HEK293 (cell line): Measurements from ENCODE around the gene EFEMP2.

Experiments
- CTCF ChIA-PET: fragments of 350-600 bp; formaldehyde crosslinking; extraction: SDS; loops from one replicate; lab custom pipeline; 2021; ENCODE audit warnings: antibody characterized with exemption; lab: Yijun Ruan, JAX
- POLR2A ChIA-PET: fragments of 300-600 bp; formaldehyde crosslinking; extraction: SDS; loops from one replicate; lab custom pipeline; 2020; ENCODE audit warnings: antibody characterized with exemption, inconsistent platforms; lab: Yijun Ruan, JAX
- H3K27ac ChIP-seq: fragments of 200-500 bp; sonication (Bioruptor generic); 2 replicates; pipeline ENCODE4 v1.5.1; 2014; ENCODE audit warnings: low read depth, low read length, control low read depth, inconsistent platforms; ENCODE audit errors: extremely low read depth
- H3K36me3 ChIP-seq, 2 experiments: fragments of 200-500 bp in 1 of 2; sonication (Bioruptor generic) in 1 of 2; 1 replicate in 1 of 2; 2 replicates in 1 of 2; pipeline ENCODE4 v1.5.1; 2014 to 2017; ENCODE audit warnings: inconsistent platforms in 2 of 2, low read length in 2 of 2; ENCODE audit not compliant: control insufficient read depth in 2 of 2, insufficient read depth in 1 of 2
- H3K4me1 ChIP-seq: fragments of 200-500 bp; sonication (Bioruptor generic); 2 replicates; pipeline ENCODE4 v1.5.1; 2014; ENCODE audit warnings: mild to moderate bottlenecking, low read length, inconsistent platforms; ENCODE audit not compliant: control insufficient read depth, insufficient read depth
- H3K4me3 ChIP-seq: 2 replicates; pipeline ENCODE4 v1.5.1; 2011; ENCODE audit warnings: low read depth, mild to moderate bottlenecking, control low read depth, low read length, moderate library complexity
- H3K9me3 ChIP-seq: fragments of 200-500 bp; sonication (Bioruptor generic); 2 replicates; pipeline ENCODE4 v1.5.1; 2014; ENCODE audit warnings: low read depth, low read length, inconsistent platforms; ENCODE audit not compliant: control insufficient read depth, insufficient read depth
- GLIS2 ChIP-seq: fragments of 450-650 bp; formaldehyde crosslinking; IDR thresholded peaks from 2 replicates; pipeline ENCODE4 v1.5.1; 2016; ENCODE audit warnings: missing biosample characterization, missing genetic modification characterization
- KLF10 ChIP-seq: fragments of 450-650 bp; IDR thresholded peaks from 2 replicates; pipeline ENCODE4 v1.5.1; 2018; ENCODE audit warnings: missing biosample characterization, mild to moderate bottlenecking, missing genetic modification characterization
- KLF16 ChIP-seq: fragments of 450-650 bp; formaldehyde crosslinking; IDR thresholded peaks from 2 replicates; pipeline ENCODE4 v1.5.1; 2017; ENCODE audit warnings: missing biosample characterization, missing genetic modification characterization
- SALL2 ChIP-seq: fragments of 450-650 bp; formaldehyde crosslinking; IDR thresholded peaks from 2 replicates; pipeline ENCODE4 v1.5.0; 2017; ENCODE audit warnings: missing biosample characterization, mild to moderate bottlenecking, missing genetic modification characterization, borderline replicate concordance
- SP3 ChIP-seq: fragments of 450-650 bp; formaldehyde crosslinking; IDR thresholded peaks from 2 replicates; pipeline ENCODE4 v1.5.1; 2016; ENCODE audit warnings: missing biosample characterization, missing genetic modification characterization
- YY2 ChIP-seq: fragments of 450-650 bp; formaldehyde crosslinking; IDR thresholded peaks from 2 replicates; pipeline ENCODE4 v1.5.1; 2016; ENCODE audit warnings: missing biosample characterization, missing genetic modification characterization
- ZBTB1 ChIP-seq: fragments of 450-650 bp; formaldehyde crosslinking; IDR thresholded peaks from 2 replicates; pipeline ENCODE4 v1.5.1; 2016; ENCODE audit warnings: missing biosample characterization, missing genetic modification characterization
- ZBTB48 ChIP-seq: fragments of 450-650 bp; formaldehyde crosslinking; IDR thresholded peaks from 2 replicates; pipeline ENCODE4 v1.5.1; 2016; ENCODE audit warnings: missing biosample characterization, missing genetic modification characterization
- ZIC2 ChIP-seq: fragments of 450-650 bp; formaldehyde crosslinking; IDR thresholded peaks from 2 replicates; pipeline ENCODE4 v1.5.1; 2016; ENCODE audit warnings: missing biosample characterization, missing genetic modification characterization
- ZNF155 ChIP-seq: fragments of 450-650 bp; formaldehyde crosslinking; IDR thresholded peaks from 2 replicates; pipeline ENCODE4 v1.5.1; 2016; ENCODE audit warnings: missing biosample characterization, missing genetic modification characterization
- ZNF184 ChIP-seq: fragments of 450-650 bp; IDR thresholded peaks from 2 replicates; pipeline ENCODE4 v1.5.1; 2018; ENCODE audit warnings: missing biosample characterization, mild to moderate bottlenecking, missing genetic modification characterization
- ZNF24 ChIP-seq: fragments of 450-650 bp; formaldehyde crosslinking; IDR thresholded peaks from 2 replicates; pipeline ENCODE4 v1.5.1; 2016; ENCODE audit warnings: missing biosample characterization, missing genetic modification characterization
- ZNF248 ChIP-seq: fragments of 450-650 bp; formaldehyde crosslinking; IDR thresholded peaks from 2 replicates; pipeline ENCODE4 v1.5.1; 2017; ENCODE audit warnings: missing biosample characterization, missing genetic modification characterization
- ZNF302 ChIP-seq: fragments of 450-650 bp; formaldehyde crosslinking; IDR thresholded peaks from 2 replicates; pipeline ENCODE4 v1.5.1; 2016; ENCODE audit warnings: missing biosample characterization, missing genetic modification characterization, low read depth
- ZNF585B ChIP-seq: fragments of 450-650 bp; formaldehyde crosslinking; IDR thresholded peaks from 2 replicates; pipeline ENCODE4 v1.5.1; 2016; ENCODE audit warnings: missing biosample characterization, missing genetic modification characterization
- ZNF596 ChIP-seq: fragments of 450-650 bp; IDR thresholded peaks from 2 replicates; pipeline ENCODE4 v1.5.0; 2018; ENCODE audit warnings: missing biosample characterization, mild to moderate bottlenecking, missing genetic modification characterization, moderate library complexity
- ZNF701 ChIP-seq: fragments of 450-650 bp; formaldehyde crosslinking; IDR thresholded peaks from 2 replicates; pipeline ENCODE4 v1.5.1; 2016; ENCODE audit warnings: missing biosample characterization, missing genetic modification characterization
- ZNF747 ChIP-seq: fragments of 450-650 bp; formaldehyde crosslinking; IDR thresholded peaks from 2 replicates; pipeline ENCODE4 v1.5.1; 2016; ENCODE audit warnings: missing biosample characterization, missing genetic modification characterization
- ZNF768 ChIP-seq: fragments of 450-650 bp; formaldehyde crosslinking; IDR thresholded peaks from 2 replicates; pipeline ENCODE4 v1.5.1; 2018; ENCODE audit warnings: missing biosample characterization, mild to moderate bottlenecking, missing genetic modification characterization
- ZNF776 ChIP-seq: fragments of 450-650 bp; formaldehyde crosslinking; IDR thresholded peaks from 2 replicates; pipeline ENCODE4 v1.5.0; 2017; ENCODE audit warnings: missing biosample characterization, missing genetic modification characterization, borderline replicate concordance
- ZNF843 ChIP-seq: fragments of 450-650 bp; formaldehyde crosslinking; IDR thresholded peaks from 2 replicates; pipeline ENCODE4 v1.5.1; 2016; ENCODE audit warnings: missing biosample characterization, missing genetic modification characterization
- TF ChIP-seq, protein P1 (sequence below): fragments of 450-650 bp; formaldehyde crosslinking; IDR thresholded peaks from 2 replicates; pipeline ENCODE4 v1.5.1; 2016; ENCODE audit warnings: missing biosample characterization, missing genetic modification characterization
- TF ChIP-seq, protein P2 (sequence below): fragments of 450-650 bp; formaldehyde crosslinking; IDR thresholded peaks from 2 replicates; pipeline ENCODE4 v1.5.1; 2016; ENCODE audit warnings: missing biosample characterization, missing genetic modification characterization

EFEMP2 gene

DNA sequence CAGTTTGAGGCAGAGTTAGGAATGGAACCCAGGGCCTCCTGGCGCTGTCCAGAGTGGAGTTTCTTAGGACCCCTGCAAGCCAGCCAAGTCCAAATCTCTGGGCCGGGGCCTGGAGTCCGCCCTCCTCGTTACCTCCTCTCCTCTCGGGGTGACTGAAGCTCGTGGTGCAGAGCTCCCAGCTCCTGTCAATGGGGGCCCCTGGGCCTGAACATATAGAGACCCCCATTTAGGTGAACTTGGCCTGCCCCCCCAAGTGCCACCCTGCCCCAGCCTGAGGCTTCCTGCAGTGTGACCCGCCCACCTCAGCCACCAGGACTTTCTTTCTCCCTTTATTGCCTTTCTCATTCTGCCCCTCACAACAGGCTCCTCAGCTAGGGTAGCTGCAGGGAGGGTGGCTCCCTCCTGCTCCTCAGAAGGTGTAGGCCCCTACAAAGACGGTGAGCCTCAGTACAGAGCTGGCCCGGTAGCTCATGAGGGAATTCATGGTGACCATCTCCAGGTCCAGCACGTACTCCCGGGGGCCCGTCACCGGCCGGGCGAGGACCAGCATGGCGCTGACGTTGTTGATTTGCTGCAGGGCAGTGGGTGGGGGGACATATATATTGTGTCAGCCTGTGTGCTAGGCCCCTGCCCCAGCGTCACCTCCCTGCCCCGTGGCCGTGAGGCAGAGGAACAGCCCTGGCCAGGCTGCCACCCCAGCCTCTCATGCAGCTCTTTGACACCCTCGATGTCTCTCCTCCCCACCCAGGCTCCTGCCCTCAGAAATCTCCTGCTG lies 5.9 kb downstream of the EFEMP2 start:
- H3K4me3 ChIP-seq = no peak overlapping the region
- POLR2A ChIA-PET = interaction anchor here (0.5 to 6.6 kb wide), 3 partner anchors 7 to 114 kb away, joined by 3 to 111 read pairs (median 6); partner anchors contain the start of genes CFL1 and MUS81
- H3K9me3 ChIP-seq = no peaks in the 10 kb centered on the region
- TF ChIP-seq ZBTB48 (tag by site-specific recombination) (no peak), ZNF768 (no peak), ZNF843 (no peak), ZBTB1 (tag by site-specific recombination) (no peak), ZNF596 (tag by site-specific recombination) (no peak), ZNF24 (tag by site-specific recombination) (no peak), SALL2 (tag by site-specific recombination) (no peak), YY2 (tag by site-specific recombination) (no peak), ZNF248 (tag by site-specific recombination) (no peak), ZNF585B (tag by site-specific recombination) (no peak), ZNF701 (tag by site-specific recombination) (no peak), KLF16 (tag by site-specific recombination) (no peak), GLIS2 (peak; percentile 27; the same call in 1 of the 2 replicates), ZNF747 (tag by site-specific recombination) (no peak), ZNF155 (tag by site-specific recombination) (no peak), KLF10 (tag by site-specific recombination) (no peak), SP3 (tag by site-specific recombination) (no peak), ZIC2 (peak; percentile 57), ZNF776 (tag by site-specific recombination) (no peak), ZNF302 (no peak), ZNF184 (no peak)
- TF ChIP-seq, protein P1, sequence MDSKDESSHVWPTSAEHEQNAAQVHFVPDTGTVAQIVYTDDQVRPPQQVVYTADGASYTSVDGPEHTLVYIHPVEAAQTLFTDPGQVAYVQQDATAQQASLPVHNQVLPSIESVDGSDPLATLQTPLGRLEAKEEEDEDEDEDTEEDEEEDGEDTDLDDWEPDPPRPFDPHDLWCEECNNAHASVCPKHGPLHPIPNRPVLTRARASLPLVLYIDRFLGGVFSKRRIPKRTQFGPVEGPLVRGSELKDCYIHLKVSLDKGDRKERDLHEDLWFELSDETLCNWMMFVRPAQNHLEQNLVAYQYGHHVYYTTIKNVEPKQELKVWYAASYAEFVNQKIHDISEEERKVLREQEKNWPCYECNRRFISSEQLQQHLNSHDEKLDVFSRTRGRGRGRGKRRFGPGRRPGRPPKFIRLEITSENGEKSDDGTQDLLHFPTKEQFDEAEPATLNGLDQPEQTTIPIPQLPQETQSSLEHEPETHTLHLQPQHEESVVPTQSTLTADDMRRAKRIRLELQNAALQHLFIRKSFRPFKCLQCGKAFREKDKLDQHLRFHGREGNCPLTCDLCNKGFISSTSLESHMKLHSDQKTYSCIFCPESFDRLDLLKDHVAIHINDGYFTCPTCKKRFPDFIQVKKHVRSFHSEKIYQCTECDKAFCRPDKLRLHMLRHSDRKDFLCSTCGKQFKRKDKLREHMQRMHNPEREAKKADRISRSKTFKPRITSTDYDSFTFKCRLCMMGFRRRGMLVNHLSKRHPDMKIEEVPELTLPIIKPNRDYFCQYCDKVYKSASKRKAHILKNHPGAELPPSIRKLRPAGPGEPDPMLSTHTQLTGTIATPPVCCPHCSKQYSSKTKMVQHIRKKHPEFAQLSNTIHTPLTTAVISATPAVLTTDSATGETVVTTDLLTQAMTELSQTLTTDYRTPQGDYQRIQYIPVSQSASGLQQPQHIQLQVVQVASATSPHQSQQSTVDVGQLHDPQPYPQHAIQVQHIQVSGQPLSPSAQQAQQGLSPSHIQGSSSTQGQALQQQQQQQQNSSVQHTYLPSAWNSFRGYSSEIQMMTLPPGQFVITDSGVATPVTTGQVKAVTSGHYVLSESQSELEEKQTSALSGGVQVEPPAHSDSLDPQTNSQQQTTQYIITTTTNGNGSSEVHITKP (tag by site-specific recombination) = no peak
- TF ChIP-seq, protein P2, sequence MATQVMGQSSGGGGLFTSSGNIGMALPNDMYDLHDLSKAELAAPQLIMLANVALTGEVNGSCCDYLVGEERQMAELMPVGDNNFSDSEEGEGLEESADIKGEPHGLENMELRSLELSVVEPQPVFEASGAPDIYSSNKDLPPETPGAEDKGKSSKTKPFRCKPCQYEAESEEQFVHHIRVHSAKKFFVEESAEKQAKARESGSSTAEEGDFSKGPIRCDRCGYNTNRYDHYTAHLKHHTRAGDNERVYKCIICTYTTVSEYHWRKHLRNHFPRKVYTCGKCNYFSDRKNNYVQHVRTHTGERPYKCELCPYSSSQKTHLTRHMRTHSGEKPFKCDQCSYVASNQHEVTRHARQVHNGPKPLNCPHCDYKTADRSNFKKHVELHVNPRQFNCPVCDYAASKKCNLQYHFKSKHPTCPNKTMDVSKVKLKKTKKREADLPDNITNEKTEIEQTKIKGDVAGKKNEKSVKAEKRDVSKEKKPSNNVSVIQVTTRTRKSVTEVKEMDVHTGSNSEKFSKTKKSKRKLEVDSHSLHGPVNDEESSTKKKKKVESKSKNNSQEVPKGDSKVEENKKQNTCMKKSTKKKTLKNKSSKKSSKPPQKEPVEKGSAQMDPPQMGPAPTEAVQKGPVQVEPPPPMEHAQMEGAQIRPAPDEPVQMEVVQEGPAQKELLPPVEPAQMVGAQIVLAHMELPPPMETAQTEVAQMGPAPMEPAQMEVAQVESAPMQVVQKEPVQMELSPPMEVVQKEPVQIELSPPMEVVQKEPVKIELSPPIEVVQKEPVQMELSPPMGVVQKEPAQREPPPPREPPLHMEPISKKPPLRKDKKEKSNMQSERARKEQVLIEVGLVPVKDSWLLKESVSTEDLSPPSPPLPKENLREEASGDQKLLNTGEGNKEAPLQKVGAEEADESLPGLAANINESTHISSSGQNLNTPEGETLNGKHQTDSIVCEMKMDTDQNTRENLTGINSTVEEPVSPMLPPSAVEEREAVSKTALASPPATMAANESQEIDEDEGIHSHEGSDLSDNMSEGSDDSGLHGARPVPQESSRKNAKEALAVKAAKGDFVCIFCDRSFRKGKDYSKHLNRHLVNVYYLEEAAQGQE = peak; percentile 35; the same call in 1 of the 2 replicates
- peaks cover 0 to 64% of the 10 kb centered on the region in 2 experiments; a peak in 1 of 3 replicates for H3K36me3 ChIP-seq
- CTCF ChIA-PET = interaction anchor here (0.7 to 2.9 kb wide), 2 partner anchors 18 to 118 kb away, joined by 3 to 18 read pairs; no protein-coding TSS in a partner anchor
- no peaks in the 10 kb centered on the region for H3K4me1 ChIP-seq
- no peak overlapping the region for H3K27ac ChIP-seq
